GM21529 (cell line): ENCODE results near the gene USP13.

ENCODE experiments used
- ATAC-seq: cut with Tn5 transposase; IDR thresholded peaks from one replicate; pipeline ENCODE4 v1.9.1; 2021; ENCODE audit not compliant: unreplicated experiment

USP13 gene

DNA sequence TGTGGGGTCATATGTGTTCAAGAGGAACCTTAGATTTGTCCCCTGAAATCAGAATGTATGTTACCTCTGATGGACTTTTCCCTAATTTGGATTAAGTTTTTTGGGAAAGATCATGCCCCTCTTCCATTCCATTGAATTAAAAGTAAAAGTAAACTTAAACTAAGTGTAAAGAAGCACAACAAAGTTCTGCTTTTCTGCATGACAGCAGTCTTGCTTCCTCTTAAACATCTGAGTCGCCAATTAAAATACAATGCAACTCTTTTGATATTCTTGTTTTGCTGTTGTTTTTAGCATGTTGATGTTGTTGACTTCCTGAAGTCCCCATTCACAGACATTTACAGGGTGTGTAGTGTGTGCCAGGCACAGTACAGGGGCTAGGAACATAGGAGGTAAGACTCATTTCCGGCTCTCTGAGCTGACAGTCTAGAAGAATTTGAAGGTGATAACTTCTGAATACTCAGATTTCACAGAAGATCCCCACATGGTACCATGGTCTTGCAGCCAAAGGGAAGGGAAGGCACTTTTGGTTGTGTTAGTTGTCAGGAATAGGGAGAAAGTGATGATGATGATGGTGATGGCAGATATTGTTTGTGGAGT is 45.0 kb downstream of the USP13 start:
- ATAC-seq = no peak

GRCh38 chr3:179700716-179701115 is 47.9 kb downstream of the USP13 start:
- no peak for ATAC-seq

GRCh38 chr3:179701176-179701827 is 48.5 kb downstream of the USP13 start:
- no peak for ATAC-seq

- no peak for ATAC-seq
These were observed 49.6 kb downstream of the USP13 start for GRCh38 chr3:179702271-179702947.

DNA sequence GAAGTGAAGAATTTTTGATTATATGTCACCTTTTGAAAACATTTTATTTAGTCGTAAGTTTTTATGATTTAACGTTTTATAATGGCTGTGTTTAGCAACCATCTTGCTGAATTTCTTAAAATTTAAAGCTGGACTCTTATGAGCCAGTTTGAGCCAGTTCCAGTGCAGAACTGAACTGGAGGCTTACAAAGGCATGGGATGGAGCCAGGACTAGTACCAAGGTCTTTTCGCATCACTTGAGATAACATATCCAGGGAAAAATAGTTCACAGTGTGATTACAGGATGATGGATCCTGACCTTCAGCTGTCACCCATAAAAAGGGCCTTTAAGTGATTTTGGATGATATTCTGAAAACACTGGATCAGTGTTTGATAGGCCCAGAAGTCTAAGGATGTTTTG is 51.0 kb downstream of the USP13 start:
- no peak for ATAC-seq

GRCh38 chr3:179706233-179706632 is 53.4 kb downstream of the USP13 start:
- no peak for ATAC-seq

- ATAC-seq = no peak
These were observed 57.2 kb downstream of the USP13 start for GRCh38 chr3:179710079-179710478.

GRCh38 chr3:179713643-179714090 is 60.8 kb downstream of the USP13 start:
- ATAC-seq = no peak

DNA sequence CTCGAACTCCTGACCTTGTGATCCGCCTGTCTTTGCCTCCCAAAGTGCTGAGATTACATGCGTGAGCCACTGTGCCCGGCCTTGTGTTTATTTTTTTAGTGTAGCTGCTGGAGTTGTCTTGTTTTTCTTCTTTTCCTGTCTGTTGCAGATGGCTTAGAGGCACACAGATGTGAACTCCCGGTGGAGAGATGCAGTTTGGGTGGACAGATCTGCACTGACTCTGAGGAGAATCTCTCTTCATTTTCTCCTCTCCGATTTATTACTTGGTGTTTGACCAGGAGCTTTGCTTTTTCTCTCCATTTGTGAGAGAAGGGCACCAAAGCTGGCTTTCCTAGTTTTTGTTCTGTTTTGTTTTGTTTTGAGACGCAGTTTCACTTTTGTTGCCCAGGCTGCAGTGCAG is 62.7 kb downstream of the USP13 start:
- ATAC-seq = no peak

- no peak for ATAC-seq
These were observed 63.4 kb downstream of the USP13 start for GRCh38 chr3:179716226-179716625.

GRCh38 chr3:179716811-179717210 is 64.0 kb downstream of the USP13 start:
- peak; percentile 61 for ATAC-seq

DNA sequence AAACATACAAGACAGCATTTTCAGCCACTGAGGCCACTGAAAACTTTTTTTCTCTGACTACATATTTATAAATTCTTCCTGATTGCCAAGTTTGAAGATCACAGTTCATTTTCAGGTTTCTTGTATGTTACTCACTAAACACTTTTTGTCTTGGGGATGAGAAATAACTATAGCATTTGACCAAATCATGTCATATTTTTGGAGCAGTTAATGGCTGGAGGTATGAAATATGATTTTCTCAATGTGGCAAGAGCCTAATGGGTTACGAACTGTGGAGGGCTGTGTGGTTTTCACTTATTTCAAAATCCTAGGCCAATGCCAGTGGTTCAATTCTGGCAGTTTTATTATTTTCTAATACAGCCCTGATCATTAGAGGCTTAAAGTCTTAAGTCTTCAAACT is 64.4 kb downstream of the USP13 start:
- ATAC-seq = no peak

DNA sequence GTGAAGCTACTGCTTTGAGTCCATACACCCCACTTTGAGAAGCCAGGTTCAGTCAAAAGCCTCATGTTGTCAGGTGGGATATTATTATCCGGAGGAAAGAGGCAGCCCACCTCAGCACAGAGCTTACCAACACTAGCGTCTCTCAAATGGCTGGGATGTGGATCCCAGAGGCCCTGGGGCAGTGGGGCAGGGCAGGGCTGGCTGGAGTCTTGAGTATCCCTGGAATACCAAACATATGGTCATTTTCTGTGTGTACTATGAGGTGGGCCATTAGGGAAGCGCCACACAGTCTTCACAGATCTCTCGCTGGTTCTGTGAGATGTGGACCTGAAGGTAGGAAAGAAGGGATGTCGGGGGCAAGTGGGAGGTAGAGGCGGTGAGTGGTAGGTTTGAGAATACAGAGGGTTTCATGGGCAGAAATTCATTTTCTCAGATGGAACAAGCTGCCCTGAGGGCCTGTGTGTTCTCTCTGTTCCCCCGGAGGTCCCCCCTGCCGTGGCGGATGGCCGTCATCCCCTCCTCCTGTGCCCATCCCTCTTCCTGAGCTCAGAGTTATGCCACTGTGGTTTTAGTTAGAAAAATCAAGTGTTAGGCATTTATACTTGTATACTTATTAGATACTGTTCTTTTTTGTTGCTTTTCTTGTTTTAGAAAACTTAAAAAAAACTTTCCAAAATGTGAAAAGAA is 66.4 kb downstream of the USP13 start:
- ATAC-seq = no peak

- ATAC-seq = no peak
These were observed 67.4 kb downstream of the USP13 start for GRCh38 chr3:179720196-179720595.

DNA sequence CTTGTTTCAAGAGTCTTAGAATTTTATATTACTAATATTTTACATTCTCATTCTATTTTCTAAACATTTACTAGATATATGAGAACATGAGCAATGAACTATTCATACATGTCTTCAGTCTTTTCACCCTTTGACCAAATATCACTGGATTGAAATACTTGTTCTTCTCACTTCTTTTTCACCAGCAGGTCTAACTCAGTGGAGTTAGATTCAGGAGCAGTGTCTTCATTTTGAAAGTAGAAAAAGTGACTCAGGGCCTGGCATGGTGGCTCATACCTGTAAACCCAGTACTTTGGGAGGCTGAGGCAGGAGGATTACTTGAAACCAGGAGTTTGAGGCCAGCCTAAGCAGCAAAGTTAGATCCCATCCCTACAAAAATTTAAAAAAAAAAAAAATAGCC is 70.8 kb downstream of the USP13 start:
- ATAC-seq = no peak

- peak; percentile 61 for ATAC-seq
These were observed 73.3 kb downstream of the USP13 start for GRCh38 chr3:179726075-179726699.

DNA sequence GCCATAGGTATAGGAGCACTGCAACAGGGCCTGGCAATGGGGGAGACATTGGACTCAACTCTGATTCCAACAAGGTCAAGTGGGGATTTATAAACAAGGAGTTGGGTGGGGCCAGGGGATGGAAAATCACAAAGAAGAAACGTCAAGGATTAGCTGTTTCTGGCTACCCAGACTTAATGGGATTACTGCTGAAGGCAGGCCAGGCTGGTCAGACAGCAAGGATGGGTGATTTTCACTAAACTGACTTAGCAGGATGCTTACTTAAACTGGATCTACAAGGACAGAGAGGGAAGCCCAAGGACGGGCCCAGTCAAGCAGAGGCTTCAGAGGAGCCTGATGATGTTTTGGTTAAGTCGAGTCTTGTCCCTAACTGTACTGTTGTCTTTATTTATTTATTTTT is 76.2 kb downstream of the USP13 start:
- no peak for ATAC-seq

DNA sequence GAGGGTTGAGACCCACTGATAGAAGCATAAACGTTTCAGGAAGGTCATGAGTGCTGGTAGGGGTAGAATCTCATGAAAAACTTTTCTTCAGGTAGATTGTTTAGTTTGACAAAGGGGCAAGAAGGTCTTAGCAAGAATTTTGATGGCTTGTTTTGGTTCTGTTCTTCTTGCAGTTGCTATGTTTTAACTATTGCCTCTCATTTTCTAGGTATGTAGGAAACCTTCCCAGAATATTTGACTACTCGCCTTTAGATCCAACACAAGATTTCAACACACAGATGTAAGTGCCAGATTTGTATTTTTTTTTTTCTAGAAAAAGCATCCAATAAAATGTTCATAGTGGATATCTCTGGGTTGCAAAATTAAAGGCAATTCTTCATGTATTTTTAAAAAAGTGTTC is 77.1 kb downstream of the USP13 start:
- ATAC-seq = no peak

DNA sequence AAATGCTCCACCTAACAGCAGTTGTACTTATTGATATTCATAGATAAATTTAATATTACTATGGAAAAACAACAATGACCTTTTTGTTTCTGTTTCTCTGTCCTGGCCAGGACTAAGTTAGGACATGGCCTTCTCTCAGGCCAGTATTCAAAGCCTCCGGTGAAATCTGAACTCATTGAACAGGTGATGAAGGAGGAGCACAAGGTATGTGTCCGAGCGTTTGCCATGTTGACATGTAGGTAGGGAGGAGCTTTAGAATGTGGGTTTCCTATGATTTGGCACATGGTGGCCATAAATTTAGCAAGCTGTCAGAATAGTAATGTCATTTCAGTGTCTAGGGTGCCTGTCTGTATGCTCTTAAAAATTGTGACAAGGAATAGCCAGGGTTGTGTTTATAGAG is 77.7 kb downstream of the USP13 start:
- no peak for ATAC-seq

DNA sequence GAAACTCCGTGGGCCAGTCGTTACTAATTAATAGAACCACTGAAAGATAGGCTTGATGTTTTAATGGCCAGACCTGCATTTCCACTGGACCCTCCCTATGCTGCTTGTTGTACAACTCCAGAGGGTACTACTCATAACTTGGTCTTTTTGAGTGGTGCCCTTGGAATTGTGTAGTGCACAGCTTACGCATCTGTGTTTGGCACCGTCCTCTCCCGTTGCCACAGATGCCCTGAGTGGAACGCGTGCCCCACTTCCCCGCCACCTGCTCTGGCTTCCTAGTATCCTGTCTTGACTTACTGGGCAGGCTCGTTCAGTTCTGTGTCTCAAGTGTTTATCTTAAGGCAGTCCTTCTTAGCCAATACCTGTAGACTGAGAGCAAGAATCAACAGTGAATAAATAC is 78.7 kb downstream of the USP13 start:
- ATAC-seq = no peak

GRCh38 chr3:179732661-179733348 is 80.0 kb downstream of the USP13 start:
- ATAC-seq = no peak
